NCI-H526 treated with DMSO at 0.1 percent for 48 hours (cell line): ENCODE measurements around the gene RABEP2.
"Not testable (repeated sequence)": the region's sequence is repeated elsewhere in the genome, so short reads cannot be mapped to it uniquely, and the experiment has no call there.

Experiments used
- DNase-seq: peaks from one replicate; lab custom pipeline; 2025; lab: John Stamatoyannopoulos, UW

Gene RABEP2

GRCh38 chr16:28903344-28904042, 21.5 kb downstream of the RABEP2 start:
- no peak for DNase-seq

- DNase-seq, result no peak
Observed at GRCh38 chr16:28902909-28903308, 22.1 kb downstream of the RABEP2 start.

DNA sequence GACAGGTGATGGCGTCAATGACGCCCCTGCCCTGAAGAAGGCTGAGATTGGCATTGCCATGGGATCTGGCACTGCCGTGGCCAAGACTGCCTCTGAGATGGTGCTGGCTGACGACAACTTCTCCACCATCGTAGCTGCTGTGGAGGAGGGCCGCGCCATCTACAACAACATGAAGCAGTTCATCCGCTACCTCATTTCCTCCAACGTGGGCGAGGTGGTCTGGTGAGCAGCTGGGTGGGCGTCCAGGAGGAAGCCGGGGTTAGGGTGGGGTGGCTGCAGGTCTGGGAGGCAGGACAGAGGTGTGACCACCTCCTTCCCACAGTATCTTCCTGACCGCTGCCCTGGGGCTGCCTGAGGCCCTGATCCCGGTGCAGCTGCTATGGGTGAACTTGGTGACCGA, 23.2 kb downstream of the RABEP2 start:
- DNase-seq, result no peak

DNA sequence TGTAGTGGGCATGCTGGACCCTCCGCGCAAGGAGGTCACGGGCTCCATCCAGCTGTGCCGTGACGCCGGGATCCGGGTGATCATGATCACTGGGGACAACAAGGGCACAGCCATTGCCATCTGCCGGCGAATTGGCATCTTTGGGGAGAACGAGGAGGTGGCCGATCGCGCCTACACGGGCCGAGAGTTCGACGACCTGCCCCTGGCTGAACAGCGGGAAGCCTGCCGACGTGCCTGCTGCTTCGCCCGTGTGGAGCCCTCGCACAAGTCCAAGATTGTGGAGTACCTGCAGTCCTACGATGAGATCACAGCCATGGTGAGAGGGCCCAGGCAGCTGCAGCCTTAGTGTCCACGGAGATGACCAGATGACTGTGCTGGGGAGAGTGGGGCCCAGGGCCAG, 24.4 kb downstream of the RABEP2 start:
- DNase-seq, result no peak

- DNase-seq, result no peak
Observed at GRCh38 chr16:28899882-28900590, 25.0 kb downstream of the RABEP2 start.

DNA sequence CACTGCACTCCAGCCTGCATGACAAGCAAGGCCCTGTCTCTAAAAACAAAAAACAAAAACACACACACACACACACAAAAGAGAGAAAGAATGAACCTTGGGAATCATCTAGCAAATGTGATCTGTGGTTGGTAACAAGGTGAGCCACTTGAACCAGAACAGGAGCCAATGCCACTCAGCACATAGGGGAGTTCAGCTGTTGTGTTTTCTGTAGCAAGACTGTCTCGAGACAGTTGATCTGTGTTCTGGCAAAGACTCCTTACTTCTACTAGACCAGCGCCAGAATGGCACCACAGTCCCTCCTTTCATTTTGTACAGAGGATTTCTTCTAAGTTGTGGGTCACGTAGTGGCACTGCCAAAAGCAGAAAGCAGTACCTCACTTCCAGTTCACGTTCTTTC, 26.1 kb downstream of the RABEP2 start:
- DNase-seq, result no peak

- no peak for DNase-seq
Observed at GRCh38 chr16:28898266-28898665, 26.8 kb downstream of the RABEP2 start.

- no peak for DNase-seq
Observed at GRCh38 chr16:28897826-28898225, 27.2 kb downstream of the RABEP2 start.

DNA sequence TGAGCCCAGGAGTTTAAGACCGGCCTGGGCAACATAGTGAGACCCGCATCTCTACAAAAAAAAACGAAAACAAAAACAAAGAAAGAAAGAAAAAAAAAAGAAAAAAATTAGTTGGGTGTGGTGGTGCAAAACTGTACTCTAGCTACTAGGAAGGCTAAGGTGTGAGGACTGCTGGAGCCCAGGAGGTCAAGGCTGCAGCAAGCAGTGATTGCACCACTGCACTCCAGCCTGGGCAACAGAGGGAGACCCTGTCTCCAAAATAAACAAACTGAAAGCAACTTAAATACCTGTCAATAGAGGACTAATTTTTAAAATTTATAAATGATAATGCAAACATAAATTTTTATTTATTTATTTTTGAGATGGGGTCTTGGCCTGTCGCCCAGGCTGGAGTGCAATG, 29.4 kb downstream of the RABEP2 start:
- DNase-seq, result no peak

DNA sequence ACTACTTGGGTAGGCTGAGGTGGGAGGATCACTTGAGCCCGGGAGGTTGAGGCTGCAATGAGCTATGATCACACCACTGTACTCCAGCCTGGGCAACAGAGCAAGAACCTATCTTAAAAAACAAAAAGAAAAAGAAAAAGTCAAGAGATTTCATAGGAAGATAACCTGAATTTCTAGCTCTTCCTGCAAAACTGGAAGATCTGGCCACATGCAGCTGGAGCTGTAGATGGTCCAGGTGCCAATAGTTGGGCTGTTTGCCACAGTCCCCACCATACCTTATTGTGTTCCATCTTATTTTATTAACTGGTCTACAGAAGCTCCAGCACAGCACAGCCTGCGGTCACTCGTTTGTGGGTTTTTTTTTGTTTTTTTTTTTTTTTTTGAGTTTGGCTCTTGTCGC, 31.7 kb downstream of the RABEP2 start:
- DNase-seq, result no peak

DNA sequence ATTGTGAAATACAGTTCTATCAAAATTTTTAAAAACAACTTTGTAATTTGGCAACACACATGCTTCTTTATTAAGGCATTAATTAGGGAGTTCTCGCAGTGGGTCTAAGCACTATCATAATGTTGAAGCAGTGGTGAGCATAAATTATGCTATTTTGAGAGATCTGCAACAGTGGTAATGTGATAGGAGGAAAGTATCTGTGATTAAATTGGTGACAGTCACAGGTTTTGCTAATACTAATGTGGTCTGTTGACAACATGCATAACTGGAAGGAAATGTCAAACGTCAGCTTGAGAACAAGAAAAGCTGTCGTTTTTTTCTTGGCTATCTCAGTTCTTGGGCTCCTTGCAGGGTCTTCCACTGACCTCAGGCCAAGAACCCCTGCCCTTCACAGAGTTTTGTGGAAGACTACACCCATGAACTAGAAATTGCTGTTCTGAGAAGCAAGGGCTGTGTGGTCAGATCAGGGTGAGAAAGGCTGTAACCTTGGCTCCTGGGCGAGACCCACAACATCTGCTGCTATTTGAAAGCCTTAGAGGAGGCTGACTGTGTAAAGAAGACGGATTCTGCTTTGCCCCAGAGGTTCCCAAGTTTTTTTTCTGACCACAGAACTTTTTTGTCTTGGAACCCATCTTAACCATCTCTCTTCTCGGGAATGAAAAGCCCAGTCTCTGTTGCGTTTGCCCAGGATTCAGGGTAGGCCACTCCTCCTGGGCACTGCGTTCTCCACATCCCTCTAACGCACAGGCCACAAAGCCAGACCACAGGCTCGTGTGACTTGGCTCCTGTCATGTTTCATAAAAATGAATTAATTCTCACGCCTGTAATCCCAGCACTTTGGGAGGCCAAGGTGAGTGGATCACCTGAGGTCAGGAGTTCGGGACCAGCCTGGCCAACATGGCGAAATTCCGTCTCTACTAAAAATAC, 32.8 kb downstream of the RABEP2 start:
- no peak for DNase-seq

- DNase-seq, result not testable (repeated sequence)
Observed at GRCh38 chr16:28890355-28890754, 34.7 kb downstream of the RABEP2 start.

GRCh38 chr16:28886945-28887344, 38.1 kb downstream of the RABEP2 start:
- DNase-seq, result no peak

DNA sequence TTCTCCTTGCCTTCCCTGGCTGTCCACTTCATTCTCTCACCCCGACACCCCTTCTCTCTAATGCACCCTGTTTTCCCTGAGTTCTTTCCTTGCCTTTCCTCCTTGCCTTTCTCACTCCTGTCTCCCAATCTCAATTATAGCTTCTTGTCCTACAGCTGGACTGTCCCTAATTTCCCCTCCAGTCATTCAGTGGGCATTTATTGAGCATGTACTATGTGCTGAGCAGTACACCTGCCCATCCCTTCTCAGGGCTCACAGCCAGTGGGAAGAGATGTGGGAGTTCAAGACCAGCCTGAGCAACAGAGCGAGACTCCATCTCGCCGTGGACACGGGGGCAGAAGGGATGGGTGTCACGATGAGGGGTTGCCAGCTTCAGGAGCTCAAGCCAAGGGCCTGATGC, 41.0 kb downstream of the RABEP2 start:
- DNase-seq, result no peak

DNA sequence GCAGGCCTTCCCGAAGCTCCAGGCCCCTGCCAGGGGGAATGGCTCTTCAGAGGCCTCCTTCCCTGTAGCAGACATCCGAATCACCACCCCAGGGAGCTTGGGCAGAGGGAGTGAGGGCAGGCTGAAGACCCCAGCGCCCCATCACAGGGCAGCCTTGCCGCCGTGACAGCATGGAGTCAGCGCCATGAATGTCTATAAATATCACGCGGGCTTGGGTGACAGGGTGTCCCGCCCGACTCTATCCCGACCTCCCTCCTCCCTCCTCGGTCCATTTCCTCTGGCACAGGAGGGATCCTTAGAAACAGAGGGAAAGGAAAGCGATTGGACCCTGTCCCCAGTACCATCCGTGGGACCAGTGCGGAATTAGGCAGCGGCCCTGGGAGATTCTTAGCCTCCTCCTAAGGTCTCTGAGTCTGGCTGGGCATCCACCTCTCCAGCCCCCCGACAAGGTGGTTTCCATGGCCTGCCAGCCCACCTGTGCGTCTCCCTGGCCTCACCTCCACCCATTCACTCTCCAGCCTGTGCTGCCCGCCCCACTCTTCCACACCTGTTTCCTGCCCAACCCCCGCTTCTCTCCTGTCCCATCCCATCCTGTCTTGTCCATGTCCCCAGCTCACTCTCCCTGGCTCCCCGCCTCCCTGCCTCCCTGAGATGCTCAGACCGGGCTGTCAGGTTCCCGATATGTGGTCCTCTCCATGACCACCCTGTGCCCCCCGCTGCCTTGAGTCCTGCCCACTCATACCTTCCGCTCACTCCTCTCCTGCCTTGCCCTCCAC, 41.6 kb downstream of the RABEP2 start:
- no peak for DNase-seq

GRCh38 chr16:28882551-28883160, 42.4 kb downstream of the RABEP2 start:
- DNase-seq, result no peak

DNA sequence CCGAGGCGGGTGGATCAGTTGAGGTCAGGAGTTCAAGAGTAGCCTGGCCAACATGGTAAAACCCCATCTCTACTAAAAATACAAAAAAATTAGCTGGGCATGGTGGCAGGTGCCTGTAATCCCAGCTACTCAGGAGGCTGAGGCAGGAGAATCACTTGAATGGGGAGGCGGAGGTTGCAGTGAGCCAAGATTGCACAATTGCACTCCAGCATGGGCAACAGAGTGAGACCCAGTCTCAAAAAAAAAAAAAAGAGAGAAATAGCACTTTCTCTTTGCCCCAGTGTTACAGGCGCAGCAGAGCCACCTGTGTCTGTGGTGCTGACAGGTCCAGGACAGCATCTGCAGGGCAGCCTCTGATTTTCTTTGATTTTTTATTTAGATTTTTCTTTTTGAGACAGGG, 43.5 kb downstream of the RABEP2 start:
- not testable (repeated sequence) for DNase-seq

DNA sequence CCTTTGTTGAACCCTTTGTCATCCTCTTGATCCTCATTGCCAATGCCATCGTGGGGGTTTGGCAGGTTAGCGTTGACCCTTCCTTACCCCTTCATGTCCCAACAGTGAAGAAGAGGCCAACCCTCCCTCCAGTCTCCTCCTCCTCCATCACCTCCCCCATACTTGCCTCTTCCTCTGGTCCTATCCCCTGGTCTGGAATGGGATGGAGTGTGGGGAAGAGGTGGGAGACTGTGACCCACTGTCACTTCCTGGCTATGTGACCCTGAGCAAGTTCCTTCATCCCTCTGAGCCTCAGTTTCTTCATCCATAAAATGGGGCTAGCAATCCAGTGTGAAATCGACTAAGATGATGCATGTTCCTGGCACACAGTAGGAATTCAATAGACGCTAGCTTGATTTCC, 44.1 kb downstream of the RABEP2 start:
- no peak for DNase-seq

DNA sequence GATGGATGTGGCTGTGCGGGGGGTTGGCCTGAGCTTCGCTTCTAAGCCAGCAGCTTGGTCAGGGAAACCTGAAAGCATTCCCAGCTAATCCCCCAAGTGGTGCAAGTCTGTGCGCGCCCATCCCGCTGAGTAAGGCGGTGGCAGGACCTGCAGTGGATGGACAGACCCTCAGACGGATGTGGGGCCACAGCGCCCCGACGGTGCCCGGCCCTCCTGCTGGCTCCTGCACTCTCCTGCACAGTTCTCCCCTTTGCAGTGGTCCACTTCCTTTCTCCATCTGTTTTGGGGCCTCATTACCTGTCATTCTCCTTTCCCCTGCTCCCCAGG, 44.5 kb downstream of the RABEP2 start:
- DNase-seq, result no peak

- peak; percentile 63 for DNase-seq
Observed at GRCh38 chr16:28879841-28880588, 45.0 kb downstream of the RABEP2 start.

DNA sequence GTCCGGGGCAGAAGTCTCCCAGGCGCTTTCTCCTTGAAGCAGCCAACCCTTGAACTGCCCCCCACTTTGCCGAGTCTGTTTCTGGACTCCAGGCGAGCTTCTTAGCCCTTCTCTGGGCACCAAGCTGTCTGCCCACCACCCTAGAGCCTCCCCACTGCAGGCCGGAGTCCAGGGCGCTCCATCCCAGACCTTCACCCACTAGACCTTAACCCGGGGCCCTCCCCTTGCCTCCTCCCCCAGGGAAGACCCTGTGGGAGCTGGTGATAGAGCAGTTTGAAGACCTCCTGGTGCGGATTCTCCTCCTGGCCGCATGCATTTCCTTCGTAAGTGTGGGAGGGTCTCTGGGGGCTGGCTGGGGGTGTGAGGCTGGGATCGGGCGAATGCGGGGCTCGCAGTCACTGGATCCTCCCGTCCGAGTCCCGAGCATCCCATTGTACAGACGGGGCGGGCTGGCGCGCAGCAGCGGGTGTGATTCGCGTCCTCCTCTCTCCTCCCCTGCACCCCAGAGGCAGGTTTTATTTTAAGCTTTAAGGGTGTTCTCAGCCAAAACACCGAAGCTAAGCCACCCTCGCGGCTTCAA, 45.7 kb downstream of the RABEP2 start:
- no peak for DNase-seq
